ENCODE measurements around the gene CDH16.

DNA sequence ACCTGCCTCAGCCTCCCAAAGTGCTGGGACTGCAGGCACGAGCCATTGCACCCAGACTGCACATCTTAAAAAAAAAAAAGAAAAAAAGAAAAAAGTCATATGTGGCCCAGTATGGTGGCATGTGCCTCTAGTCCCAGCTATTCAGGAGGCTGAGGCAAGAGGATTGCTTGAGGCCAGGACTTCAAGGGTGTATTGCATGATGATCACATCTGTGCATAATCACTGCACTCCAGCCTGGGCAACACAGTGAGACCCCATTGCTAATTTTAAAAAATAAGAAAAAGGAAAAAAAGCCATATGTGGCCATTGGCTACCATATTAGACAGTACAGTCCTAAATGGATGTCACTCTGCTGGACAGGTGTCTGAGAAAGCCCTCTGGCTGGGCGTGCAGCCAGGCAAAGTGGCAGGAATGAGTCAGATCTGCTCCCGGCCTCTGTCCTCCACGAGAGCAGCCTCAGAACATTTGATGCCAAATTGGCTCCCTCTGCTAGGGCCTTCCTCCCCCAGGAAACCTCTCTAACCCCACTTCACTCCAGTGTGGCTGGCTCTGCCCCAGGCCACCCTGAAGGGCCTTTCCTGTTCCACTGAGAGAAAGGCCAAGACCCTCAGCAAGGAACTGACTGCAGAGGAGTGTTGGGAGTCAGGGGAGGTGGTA is 59.8 kb downstream of the CDH16 start:
- TF ChIP-seq, protein P1, sequence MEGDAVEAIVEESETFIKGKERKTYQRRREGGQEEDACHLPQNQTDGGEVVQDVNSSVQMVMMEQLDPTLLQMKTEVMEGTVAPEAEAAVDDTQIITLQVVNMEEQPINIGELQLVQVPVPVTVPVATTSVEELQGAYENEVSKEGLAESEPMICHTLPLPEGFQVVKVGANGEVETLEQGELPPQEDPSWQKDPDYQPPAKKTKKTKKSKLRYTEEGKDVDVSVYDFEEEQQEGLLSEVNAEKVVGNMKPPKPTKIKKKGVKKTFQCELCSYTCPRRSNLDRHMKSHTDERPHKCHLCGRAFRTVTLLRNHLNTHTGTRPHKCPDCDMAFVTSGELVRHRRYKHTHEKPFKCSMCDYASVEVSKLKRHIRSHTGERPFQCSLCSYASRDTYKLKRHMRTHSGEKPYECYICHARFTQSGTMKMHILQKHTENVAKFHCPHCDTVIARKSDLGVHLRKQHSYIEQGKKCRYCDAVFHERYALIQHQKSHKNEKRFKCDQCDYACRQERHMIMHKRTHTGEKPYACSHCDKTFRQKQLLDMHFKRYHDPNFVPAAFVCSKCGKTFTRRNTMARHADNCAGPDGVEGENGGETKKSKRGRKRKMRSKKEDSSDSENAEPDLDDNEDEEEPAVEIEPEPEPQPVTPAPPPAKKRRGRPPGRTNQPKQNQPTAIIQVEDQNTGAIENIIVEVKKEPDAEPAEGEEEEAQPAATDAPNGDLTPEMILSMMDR (conservative IDR thresholded peaks at IDR 0.05): no peak
- no peak for TF ChIP-seq ZFX (IDR thresholded peaks at IDR 0.05)
